HL-60 (cell line): Measurements from ENCODE around the gene F2R.

Experiments
- CTCF ChIP-seq: IDR thresholded peaks from one replicate; pipeline ENCODE4 v1.5.1; 2011; ENCODE audit warnings: low read length, control low read depth, inconsistent platforms; ENCODE audit not compliant: insufficient read depth
- GABPA ChIP-seq: IDR thresholded peaks from 2 replicates; pipeline ENCODE4 v1.6.1; 2012; ENCODE audit warnings: low read depth
- POLR2AphosphoS5 ChIP-seq: IDR thresholded peaks from 2 replicates; pipeline ENCODE4 v1.6.1; 2012; ENCODE audit warnings: low read depth

- TF ChIP-seq CTCF (no peak), GABPA (no peak), POLR2AphosphoS5 (no peak)
Observed at GRCh38 chr5:76689321-76690036, 26.4 kb upstream of the F2R start.
